BJ (cell line): ENCODE measurements around the gene CD84. TPM values are rescaled to one million over a fixed set of nuclear protein-coding genes. Genes with fewer than 3 reads are reported as not detected.

Experiments used
- CTCF ChIA-PET: fragments of 350-600 bp; formaldehyde crosslinking; extraction: SDS; loops from one replicate; lab custom pipeline; 2021; ENCODE audit warnings: antibody characterized with exemption, inconsistent platforms; lab: Yijun Ruan, JAX
- POLR2A ChIA-PET: fragments of 300-600 bp; sonication (Branson Sonifier 250); formaldehyde crosslinking; extraction: SDS; loops from one replicate; lab custom pipeline; 2021; ENCODE audit warnings: antibody characterized with exemption; lab: Charles Lee
- DNase-seq: peaks from one replicate; pipeline ENCODE4 v3.0.0-alpha.2; 2011; ENCODE audit warnings: low read depth
- H3K27me3 ChIP-seq: 2 replicates; pipeline ENCODE4 v1.6.0; 2011; ENCODE audit warnings: low read length; ENCODE audit not compliant: control insufficient read depth, insufficient read depth
- H3K36me3 ChIP-seq: 2 replicates; pipeline ENCODE4 v1.5.1; 2011; ENCODE audit warnings: low read length; ENCODE audit not compliant: control insufficient read depth, insufficient read depth
- H3K4me3 ChIP-seq: 2 replicates; pipeline ENCODE4 v1.5.1; 2011; ENCODE audit warnings: low read depth, mild to moderate bottlenecking, control low read depth, low read length
- CTCF ChIP-seq: IDR thresholded peaks from 2 replicates; pipeline ENCODE4 v1.5.1; 2011; ENCODE audit warnings: low read depth, mild to moderate bottlenecking, control low read depth, inconsistent platforms, low read length, moderate library complexity; ENCODE audit not compliant: insufficient read depth
- polyA plus RNA-seq: library from polyadenylated mRNA; depleted of rRNA; stranded (reverse); fragments of >200 nt; gene quantifications from 2 replicates; pipeline ENCODE4 v1.2.3, GENCODE V29; 2011

The CD84 gene
- polyA plus RNA-seq, 1 experiment = not detected

GRCh38 chr1:160615660-160616059 is 36.4 kb upstream of the CD84 start:
- Histone ChIP-seq H3K4me3 (no peak overlapping the region), H3K27me3 (peaks cover 1% of the 10 kb centered on the region; the same call in 1 of the 2 replicates), H3K36me3 (no peaks in the 10 kb centered on the region)
- CTCF ChIA-PET = no interaction called here
- POLR2A ChIA-PET = no interaction called here
- DNase-seq = no peak
- no peak for TF ChIP-seq CTCF

GRCh38 chr1:160614410-160614809 is 35.1 kb upstream of the CD84 start:
- Histone ChIP-seq H3K36me3 (no peaks in the 10 kb centered on the region), H3K4me3 (no peak overlapping the region), H3K27me3 (peaks cover 1% of the 10 kb centered on the region; the same call in 1 of the 2 replicates)
- no peak for TF ChIP-seq CTCF
- ChIA-PET CTCF (no interaction called here), POLR2A (no interaction called here)
- DNase-seq = no peak

GRCh38 chr1:160612613-160613218 is 33.4 kb upstream of the CD84 start:
- ChIA-PET POLR2A (no interaction called here), CTCF (no interaction called here)
- Histone ChIP-seq H3K4me3 (no peak overlapping the region), H3K27me3 (peaks cover 3% of the 10 kb centered on the region; the same call in 1 of the 2 replicates), H3K36me3 (no peaks in the 10 kb centered on the region)
- no peak for DNase-seq
- TF ChIP-seq CTCF = no peak

- Histone ChIP-seq H3K4me3 (no peak overlapping the region), H3K36me3 (no peaks in the 10 kb centered on the region), H3K27me3 (peaks cover 3% of the 10 kb centered on the region; the same call in 1 of the 2 replicates)
- ChIA-PET POLR2A (no interaction called here), CTCF (interaction anchor here (1.6 kb wide), 1 partner anchor 182 kb away, joined by 5 read pairs; no protein-coding TSS in a partner anchor)
- DNase-seq = no peak
- no peak for TF ChIP-seq CTCF
Observed at GRCh38 chr1:160610569-160611242, 31.4 kb upstream of the CD84 start.

- ChIA-PET CTCF (interaction anchor here (1.1 to 3.6 kb wide), 2 partner anchors 180 to 416 kb away, joined by 3 to 16 read pairs; no protein-coding TSS in a partner anchor), POLR2A (no interaction called here)
- DNase-seq = no peak
- no peaks in the 10 kb centered on the region for H3K36me3 ChIP-seq
- H3K4me3 ChIP-seq = no peak overlapping the region
- no peak for TF ChIP-seq CTCF
- H3K27me3 ChIP-seq = peaks cover 3% of the 10 kb centered on the region; the same call in 1 of the 2 replicates
Observed at GRCh38 chr1:160608941-160609340, 29.6 kb upstream of the CD84 start.
